22Rv1 (cell line): ENCODE data around the gene SLC22A15.

Experiments used
- CTCF ChIP-seq: fragments of 450-650 bp; IDR thresholded peaks from 2 replicates; pipeline ENCODE4 v1.5.1; 2017; ENCODE audit warnings: mild to moderate bottlenecking
- ZFX ChIP-seq: fragments of 450-650 bp; IDR thresholded peaks from 2 replicates; pipeline ENCODE4 v1.6.1; 2017; ENCODE audit warnings: antibody characterized with exemption, borderline replicate concordance

GRCh38 chr1:116111524-116112021 is 135.3 kb downstream of the SLC22A15 start:
- TF ChIP-seq CTCF, result no peak
- TF ChIP-seq ZFX, result no peak
